Activated CD8-positive, alpha-beta T cell treated with anti-CD3 and anti-CD28 coated beads for 36 hours (primary cell): ENCODE data around the gene SEL1L3. TPM values are rescaled to one million over a fixed set of nuclear protein-coding genes. Genes with fewer than 3 reads are reported as not detected.

Experiments used
- ATAC-seq: fragments of 200-7000 bp; cut with Tn5 transposase; one replicate; pipeline ENCODE4 v1.10.0; 2021; ENCODE audit warnings: mild to moderate bottlenecking, moderate library complexity
- CTCF ChIA-PET: fragments of 350-600 bp; sonication (Branson Sonifier 250); formaldehyde crosslinking; loops from one replicate; lab custom pipeline; 2021; ENCODE audit warnings: antibody characterized with exemption; lab: Charles Lee
- POLR2A ChIA-PET: fragments of 350-600 bp; sonication (Branson Sonifier 250); formaldehyde crosslinking; loops from one replicate; lab custom pipeline; 2021; ENCODE audit warnings: antibody characterized with exemption; lab: Charles Lee
- DNase-seq: peaks from one replicate; pipeline ENCODE4 v3.0.0-alpha.2; 2020
- H3K27ac Mint-ChIP-seq: one replicate; pipeline ENCODE4 v1.8.0; 2021; ENCODE audit warnings: mild to moderate bottlenecking, mixed read lengths
- H3K27me3 Mint-ChIP-seq: one replicate; pipeline ENCODE4 v1.8.0; 2021; ENCODE audit warnings: mixed read lengths
- H3K36me3 Mint-ChIP-seq: one replicate; pipeline ENCODE4 v1.8.0; 2021; ENCODE audit warnings: low read depth, mixed read lengths
- H3K4me1 Mint-ChIP-seq: one replicate; pipeline ENCODE4 v1.8.0; 2021; ENCODE audit warnings: low read depth, mixed read lengths
- H3K4me3 Mint-ChIP-seq: one replicate; pipeline ENCODE4 v1.8.0; 2021; ENCODE audit warnings: mild to moderate bottlenecking, moderate library complexity, mixed read lengths
- H3K9me3 Mint-ChIP-seq: one replicate; pipeline ENCODE4 v1.8.0; 2021; ENCODE audit warnings: mixed read lengths
- intact Hi-C: fragments of 100-400 bp; cut with micrococcal nuclease; formaldehyde crosslinking; loops from one replicate; pipeline ENCODE4 v1.10.0; 2022
- total RNA-seq, 2 experiments: library from RNA; stranded (reverse); gene quantifications; one replicate each; pipeline ENCODE4 v1.2.3, GENCODE V29; 2021
- TF ChIP-seq, protein P1 (sequence below): fragments of 200-600 bp; IDR thresholded peaks from one replicate; pipeline ENCODE4 v1.8.0; 2022; ENCODE audit warnings: antibody characterized with exemption, mild to moderate bottlenecking

The SEL1L3 gene
- total RNA-seq, 2 experiments from 2014 or later, result 34.8 to 36.9 TPM

DNA sequence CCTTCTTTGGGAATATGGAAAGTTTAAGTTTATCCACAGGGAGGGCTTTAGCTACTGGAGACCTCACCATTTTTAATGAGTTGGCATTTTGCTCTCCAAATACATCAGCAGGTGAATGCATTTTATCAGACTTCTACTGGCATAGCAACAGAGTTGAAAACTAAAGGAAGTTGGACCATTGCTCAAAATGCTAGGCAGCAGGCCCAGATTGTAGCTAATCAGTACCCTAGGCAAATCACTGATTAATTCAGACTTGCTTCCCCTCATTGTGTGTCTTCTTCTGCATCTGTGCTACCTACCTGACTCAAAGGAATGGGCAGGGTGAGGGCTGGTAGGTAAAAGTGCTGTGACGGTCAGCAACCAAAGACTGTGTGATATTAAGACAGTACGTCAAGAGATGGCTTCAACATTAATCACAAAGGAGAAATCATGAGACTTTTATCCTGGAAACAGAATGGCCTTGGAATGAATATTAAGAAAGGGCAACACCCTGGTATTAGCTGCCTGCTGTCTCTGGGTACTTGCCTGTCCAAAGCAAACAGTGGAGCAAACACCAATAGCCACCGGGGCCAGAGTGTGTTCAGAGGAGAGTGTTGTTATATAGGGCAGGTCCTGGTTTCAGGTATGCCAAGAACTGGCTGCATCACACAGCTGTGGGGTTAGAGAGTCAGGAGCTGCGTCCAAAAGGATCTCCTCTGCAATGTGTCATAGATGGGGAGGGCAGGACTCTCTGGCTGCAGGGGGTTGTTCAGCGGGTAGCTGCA is 34.2 kb upstream of the SEL1L3 start:
- Mint-ChIP-seq H3K4me3 (no peak overlapping the region), H3K9me3 (no peaks in the 10 kb centered on the region), H3K36me3 (no peaks in the 10 kb centered on the region), H3K27me3 (no peaks in the 10 kb centered on the region), H3K27ac (no peak overlapping the region), H3K4me1 (no peaks in the 10 kb centered on the region)
- TF ChIP-seq, protein P1, sequence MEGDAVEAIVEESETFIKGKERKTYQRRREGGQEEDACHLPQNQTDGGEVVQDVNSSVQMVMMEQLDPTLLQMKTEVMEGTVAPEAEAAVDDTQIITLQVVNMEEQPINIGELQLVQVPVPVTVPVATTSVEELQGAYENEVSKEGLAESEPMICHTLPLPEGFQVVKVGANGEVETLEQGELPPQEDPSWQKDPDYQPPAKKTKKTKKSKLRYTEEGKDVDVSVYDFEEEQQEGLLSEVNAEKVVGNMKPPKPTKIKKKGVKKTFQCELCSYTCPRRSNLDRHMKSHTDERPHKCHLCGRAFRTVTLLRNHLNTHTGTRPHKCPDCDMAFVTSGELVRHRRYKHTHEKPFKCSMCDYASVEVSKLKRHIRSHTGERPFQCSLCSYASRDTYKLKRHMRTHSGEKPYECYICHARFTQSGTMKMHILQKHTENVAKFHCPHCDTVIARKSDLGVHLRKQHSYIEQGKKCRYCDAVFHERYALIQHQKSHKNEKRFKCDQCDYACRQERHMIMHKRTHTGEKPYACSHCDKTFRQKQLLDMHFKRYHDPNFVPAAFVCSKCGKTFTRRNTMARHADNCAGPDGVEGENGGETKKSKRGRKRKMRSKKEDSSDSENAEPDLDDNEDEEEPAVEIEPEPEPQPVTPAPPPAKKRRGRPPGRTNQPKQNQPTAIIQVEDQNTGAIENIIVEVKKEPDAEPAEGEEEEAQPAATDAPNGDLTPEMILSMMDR, result no peak
- ChIA-PET CTCF (no interaction called here), POLR2A (interaction anchor here (0.7 kb wide), 1 partner anchor 78 kb away, joined by 3 read pairs; no protein-coding TSS in a partner anchor)
- DNase-seq (no peak), ATAC-seq (no peak)
- intact Hi-C loops, result no loop called here

DNA sequence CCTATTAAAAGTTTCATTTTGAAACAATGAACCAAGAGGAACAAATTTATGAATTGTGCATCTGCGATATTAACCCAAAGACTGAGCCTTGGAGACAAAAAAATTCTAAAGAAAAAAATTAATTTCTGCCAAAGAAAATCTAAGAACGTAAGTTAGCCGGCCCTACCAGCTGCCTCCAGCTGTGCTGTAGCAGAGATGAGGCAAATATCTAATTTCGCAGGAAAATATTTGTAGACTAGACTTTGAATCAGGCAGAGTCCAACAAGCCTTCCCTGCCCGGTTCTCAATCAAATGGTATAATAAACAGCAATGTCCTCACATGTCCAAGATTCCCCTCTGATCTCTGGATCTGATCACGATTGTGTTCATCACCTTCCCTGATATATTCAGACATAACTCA is 30.0 kb upstream of the SEL1L3 start:
- CTCF ChIA-PET, result no interaction called here
- Mint-ChIP-seq H3K36me3 (no peaks in the 10 kb centered on the region), H3K9me3 (no peaks in the 10 kb centered on the region), H3K27me3 (no peaks in the 10 kb centered on the region), H3K4me1 (no peaks in the 10 kb centered on the region), H3K4me3 (no peak overlapping the region), H3K27ac (no peak overlapping the region)
- ATAC-seq (no peak), DNase-seq (no peak)
- POLR2A ChIA-PET, result interaction anchor here (1.6 kb wide), 1 partner anchor 16 kb away, joined by 4 read pairs; no protein-coding TSS in a partner anchor
- intact Hi-C loops, result no loop called here
- TF ChIP-seq, protein P1, result no peak

DNA sequence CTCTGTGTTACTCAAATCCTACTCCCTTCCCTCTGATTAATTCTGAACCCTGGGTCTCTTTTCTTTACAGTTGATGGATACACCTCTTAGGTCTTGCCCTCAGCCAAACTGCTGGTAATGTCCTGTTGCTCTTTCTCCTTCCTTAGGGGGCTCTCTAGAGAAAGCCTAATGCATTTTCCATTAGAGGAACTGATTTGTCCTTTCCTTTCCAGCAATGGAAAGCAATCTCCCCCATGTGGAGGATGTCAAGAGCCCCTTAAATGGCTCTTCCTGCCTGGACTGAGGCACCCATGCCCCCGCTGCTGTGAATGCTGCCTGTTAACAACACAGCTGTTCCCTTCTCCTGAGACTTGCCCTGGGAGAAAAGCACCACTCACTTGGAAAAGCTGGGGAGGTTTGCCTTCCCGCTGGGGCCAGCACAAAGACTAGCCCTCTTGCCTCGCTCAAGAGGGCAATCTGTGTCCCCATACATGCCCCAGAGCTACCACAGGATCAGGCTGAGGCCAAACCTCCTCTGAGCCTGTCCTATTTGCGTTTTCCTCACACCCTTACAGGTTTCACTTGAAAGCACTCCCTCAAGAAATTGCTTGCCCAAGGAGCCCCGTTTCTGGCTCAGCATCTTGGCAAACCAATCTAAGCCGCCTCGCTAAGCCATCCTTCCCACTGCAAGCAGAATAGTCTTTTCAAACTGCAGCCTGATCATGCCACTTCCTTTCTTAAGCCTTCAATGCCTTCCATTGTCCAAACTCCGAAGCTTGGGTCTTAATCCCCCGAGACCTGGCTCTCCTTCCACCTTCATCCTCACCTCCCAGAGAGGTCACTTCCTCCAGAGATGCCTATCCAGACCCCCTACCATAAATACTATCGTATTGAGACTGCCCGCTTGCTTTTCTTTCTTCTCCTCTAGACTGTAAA is 28.0 kb upstream of the SEL1L3 start:
- Mint-ChIP-seq H3K27ac (no peak overlapping the region), H3K9me3 (no peaks in the 10 kb centered on the region), H3K4me1 (no peaks in the 10 kb centered on the region), H3K27me3 (no peaks in the 10 kb centered on the region), H3K36me3 (no peaks in the 10 kb centered on the region), H3K4me3 (no peak overlapping the region)
- ATAC-seq, result no peak
- TF ChIP-seq, protein P1, result no peak
- ChIA-PET POLR2A (no interaction called here), CTCF (no interaction called here)
- intact Hi-C loops, result no loop called here
- no peak for DNase-seq

DNA sequence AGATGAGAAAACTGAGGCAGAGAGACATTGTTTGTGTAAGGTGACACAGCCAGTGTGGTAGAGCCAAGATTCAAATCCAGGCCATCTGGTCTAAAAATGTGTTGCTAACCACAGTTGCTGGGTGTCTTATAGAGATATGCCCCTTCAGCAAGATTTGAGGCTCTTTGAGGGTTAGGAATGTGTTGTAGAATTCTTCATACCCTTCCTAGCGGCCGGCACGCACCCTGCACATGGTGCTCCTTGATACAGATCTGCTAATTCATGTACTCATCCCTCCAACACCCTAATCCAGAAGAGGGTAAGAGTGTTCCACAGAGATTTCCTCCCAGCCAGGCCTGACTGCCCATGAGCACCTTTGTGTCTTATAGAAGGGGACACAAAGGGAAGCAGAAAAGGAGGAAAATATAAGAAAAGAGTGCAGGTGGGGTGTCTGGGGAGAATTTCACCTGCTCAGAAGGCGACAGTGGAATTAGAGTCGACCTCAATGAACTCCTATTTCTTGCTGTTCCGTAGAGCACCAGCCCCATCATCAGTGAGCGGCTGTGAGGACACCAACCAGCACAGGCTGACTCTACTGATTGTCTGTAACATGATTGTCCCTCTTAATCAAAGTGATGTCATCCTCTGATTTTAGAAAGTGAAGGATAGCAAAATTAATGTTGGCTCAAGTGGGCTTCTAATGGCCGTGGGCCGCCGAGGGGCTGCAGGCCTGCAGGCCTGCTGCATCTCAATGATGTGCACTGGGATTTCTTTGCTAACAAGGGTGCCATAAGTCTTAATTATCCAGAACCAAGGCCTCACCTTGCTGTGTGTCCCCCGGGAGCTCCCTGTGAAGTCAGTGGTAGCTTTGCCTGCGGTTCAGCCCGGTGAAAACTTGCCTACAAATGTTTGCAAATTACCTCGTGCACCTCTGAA is 27.1 kb upstream of the SEL1L3 start:
- ChIA-PET CTCF (no interaction called here), POLR2A (no interaction called here)
- intact Hi-C loops, result no loop called here
- H3K36me3 Mint-ChIP-seq, result no peaks in the 10 kb centered on the region
- H3K27me3 Mint-ChIP-seq, result no peaks in the 10 kb centered on the region
- H3K4me1 Mint-ChIP-seq, result no peaks in the 10 kb centered on the region
- H3K4me3 Mint-ChIP-seq, result no peak overlapping the region
- no peaks in the 10 kb centered on the region for H3K9me3 Mint-ChIP-seq
- no peak overlapping the region for H3K27ac Mint-ChIP-seq
- TF ChIP-seq, protein P1, result no peak
- ATAC-seq, result no peak
- DNase-seq, result no peak
